HFFc6 (cell line): Measurements from ENCODE around the gene RAB3A. TPM values are rescaled to one million over a fixed set of nuclear protein-coding genes. Genes with fewer than 3 reads are reported as not detected.

Experiments used
- DNase-seq: peaks from one replicate; pipeline ENCODE4 v3.0.0-alpha.2; 2018
- H3K27ac Mint-ChIP-seq: 2 replicates; pipeline ENCODE4 v1.8.0; 2020; ENCODE audit warnings: mild to moderate bottlenecking, mixed read lengths
- H3K27me3 Mint-ChIP-seq: 2 replicates; pipeline ENCODE4 v1.8.0; 2021; ENCODE audit warnings: mild to moderate bottlenecking, moderate library complexity, mixed read lengths; ENCODE audit not compliant: insufficient read depth
- H3K36me3 Mint-ChIP-seq: 2 replicates; pipeline ENCODE4 v1.8.0; 2021; ENCODE audit warnings: low read depth, mixed read lengths
- H3K4me1 Mint-ChIP-seq: 2 replicates; pipeline ENCODE4 v1.8.0; 2020; ENCODE audit warnings: low read depth, mixed read lengths
- H3K4me3 Mint-ChIP-seq: 2 replicates; pipeline ENCODE4 v1.8.0; 2020; ENCODE audit warnings: mild to moderate bottlenecking, moderate library complexity, mixed read lengths
- H3K9me3 Mint-ChIP-seq: 2 replicates; pipeline ENCODE4 v1.8.0; 2020; ENCODE audit warnings: mild to moderate bottlenecking, mixed read lengths
- CTCF ChIP-seq: fragments of 200-600 bp; sonication (generic); IDR thresholded peaks from 2 replicates; pipeline ENCODE4 v1.5.0; 2021; ENCODE audit warnings: antibody characterized with exemption, mild to moderate bottlenecking
- total RNA-seq, 6 experiments: library from RNA; stranded (reverse); fragmentation: NEBNext Ultra II Directional; extraction: Animal tissue kit (Norgen Biotek cat#: 25700); gene quantifications; 2 replicates in 1 of 6; 3 replicates in 5 of 6; pipeline ENCODE4 v1.2.3, GENCODE V29; 2021

RAB3A gene
- total RNA-seq, 6 experiments from 2014 or later = 6.1 to 9.0 (median 7.3) TPM

- DNase-seq = no peak
- H3K4me1 Mint-ChIP-seq = peaks cover 19% of the 10 kb centered on the region
- peak overlapping the region; percentile 20; the same call in 1 of the 2 replicates for H3K27ac Mint-ChIP-seq
- peaks cover 9% of the 10 kb centered on the region; the same call in 1 of the 2 replicates for H3K36me3 Mint-ChIP-seq
- no peak for TF ChIP-seq CTCF
- peaks cover 10% of the 10 kb centered on the region for H3K27me3 Mint-ChIP-seq
- no peaks in the 10 kb centered on the region for H3K9me3 Mint-ChIP-seq
- H3K4me3 Mint-ChIP-seq = no peak overlapping the region
Observed at GRCh38 chr19:18198374-18198773, 5.5 kb downstream of the RAB3A start.

- Mint-ChIP-seq H3K27me3 (peaks cover 11% of the 10 kb centered on the region), H3K4me3 (no peak overlapping the region), H3K27ac (peak overlapping the region; percentile 20; the same call in 1 of the 2 replicates), H3K4me1 (peaks cover 15% of the 10 kb centered on the region), H3K36me3 (peaks cover 9% of the 10 kb centered on the region; the same call in 1 of the 2 replicates), H3K9me3 (no peaks in the 10 kb centered on the region)
- DNase-seq = no peak
- no peak for TF ChIP-seq CTCF
Observed at GRCh38 chr19:18197941-18198340, 5.9 kb downstream of the RAB3A start.

GRCh38 chr19:18197306-18197705 is 6.5 kb downstream of the RAB3A start:
- Mint-ChIP-seq H3K9me3 (no peaks in the 10 kb centered on the region), H3K4me3 (no peak overlapping the region), H3K36me3 (peaks cover 7% of the 10 kb centered on the region; the same call in 1 of the 2 replicates), H3K27ac (no peak overlapping the region), H3K4me1 (peaks cover 12% of the 10 kb centered on the region), H3K27me3 (peaks cover 14% of the 10 kb centered on the region)
- DNase-seq = no peak
- TF ChIP-seq CTCF = no peak

- TF ChIP-seq CTCF = no peak
- Mint-ChIP-seq H3K4me1 (peaks cover 18% of the 10 kb centered on the region), H3K36me3 (no peaks in the 10 kb centered on the region), H3K27me3 (peaks cover 12% of the 10 kb centered on the region), H3K9me3 (no peaks in the 10 kb centered on the region), H3K27ac (no peak overlapping the region), H3K4me3 (no peak overlapping the region)
- DNase-seq = no peak
Observed at GRCh38 chr19:18196511-18196845, 7.4 kb downstream of the RAB3A start.

GRCh38 chr19:18194554-18195238 is 9.1 kb downstream of the RAB3A start:
- Mint-ChIP-seq H3K27ac (no peak overlapping the region; the same call in 1 of the 2 replicates), H3K4me3 (peak overlapping the region; percentile 98; the same call in 1 of the 2 replicates), H3K4me1 (peaks cover 18% of the 10 kb centered on the region), H3K9me3 (no peaks in the 10 kb centered on the region), H3K27me3 (peaks cover 10% of the 10 kb centered on the region), H3K36me3 (no peaks in the 10 kb centered on the region)
- DNase-seq = no peak
- no peak for TF ChIP-seq CTCF
